CD4-positive, alpha-beta T cell (primary cell): ENCODE results near the gene HDGFL3. TPM values are rescaled to one million over a fixed set of nuclear protein-coding genes. Genes with fewer than 3 reads are reported as not detected.

Experiments used
- ATAC-seq: fragments of 200-7000 bp; cut with Tn5 transposase; one replicate; pipeline ENCODE4 v1.10.0; 2022; ENCODE audit warnings: mild to moderate bottlenecking; ENCODE audit not compliant: poor library complexity
- CTCF ChIA-PET: fragments of 350-600 bp; sonication (Branson Sonifier 250); formaldehyde crosslinking; loops from one replicate; lab custom pipeline; 2021; ENCODE audit warnings: antibody characterized with exemption, inconsistent platforms; lab: Charles Lee
- POLR2A ChIA-PET: fragments of 350-600 bp; sonication (Branson Sonifier 250); formaldehyde crosslinking; loops from one replicate; lab custom pipeline; 2021; ENCODE audit warnings: antibody characterized with exemption, inconsistent platforms; lab: Charles Lee
- DNase-seq, 14 experiments: peaks; one replicate each; pipeline ENCODE4 v3.0.0-alpha.2; 2013 to 2020; ENCODE audit warnings: mixed read lengths in 2 of 14
- H3K27ac ChIP-seq, 2 donors: one replicate each; pipeline versions ENCODE4 v1.5.1 to v1.7.0; 2013; ENCODE audit warnings: low read length in 2 of 2, low read depth in 1 of 2, mild to moderate bottlenecking in 1 of 2
- H3K27me3 ChIP-seq, 2 experiments: 1 replicate in 1 of 2; 2 replicates in 1 of 2; pipeline versions ENCODE4 v1.6.1 to v1.7.0; 2013; ENCODE audit warnings: low read length in 2 of 2, control low read depth in 1 of 2, mild to moderate bottlenecking in 1 of 2, moderate library complexity in 1 of 2; ENCODE audit not compliant: insufficient read depth in 2 of 2, control insufficient read depth in 1 of 2
- H3K36me3 ChIP-seq: one replicate; pipeline ENCODE4 v1.6.1; 2013; ENCODE audit warnings: low read length, control low read depth; ENCODE audit not compliant: insufficient read depth
- H3K4me1 ChIP-seq: one replicate; pipeline ENCODE4 v1.6.1; 2013; ENCODE audit warnings: low read length, control low read depth; ENCODE audit not compliant: insufficient read depth
- H3K4me3 ChIP-seq: one replicate; pipeline ENCODE4 v1.5.1; 2013; ENCODE audit warnings: mild to moderate bottlenecking, low read length, moderate library complexity
- H3K9me3 ChIP-seq, 2 experiments: 1 replicate in 1 of 2; 2 replicates in 1 of 2; pipeline versions ENCODE4 v1.6.1 to v1.7.0; 2013; ENCODE audit warnings: low read length in 2 of 2, mild to moderate bottlenecking in 2 of 2, control low read depth in 1 of 2, moderate library complexity in 1 of 2; ENCODE audit not compliant: control insufficient read depth in 1 of 2, insufficient read depth in 1 of 2
- H3K27ac Mint-ChIP-seq: one replicate; pipeline ENCODE4 v1.8.0; 2020; ENCODE audit warnings: mixed read lengths
- H3K27me3 Mint-ChIP-seq: one replicate; pipeline ENCODE4 v1.8.0; 2021; ENCODE audit warnings: mixed read lengths
- H3K36me3 Mint-ChIP-seq: one replicate; pipeline ENCODE4 v1.8.0; 2021; ENCODE audit warnings: low read depth, mixed read lengths
- H3K4me1 Mint-ChIP-seq: one replicate; pipeline ENCODE4 v1.8.0; 2021; ENCODE audit warnings: low read depth, mixed read lengths
- H3K4me3 Mint-ChIP-seq: one replicate; pipeline ENCODE4 v1.8.0; 2020; ENCODE audit warnings: mild to moderate bottlenecking, mixed read lengths
- H3K9me3 Mint-ChIP-seq: one replicate; pipeline ENCODE4 v1.8.0; 2020; ENCODE audit warnings: mixed read lengths
- intact Hi-C, 2 experiments: fragments of 100-400 bp; cut with DNase I in 1 of 2; cut with micrococcal nuclease in 1 of 2; formaldehyde crosslinking; loops; one replicate each; pipeline versions ENCODE4 v1.15.1 to v1.9.0; 2023 to 2025; cut with DNase I, micrococcal nuclease
- total RNA-seq, 174 experiments: library from RNA in 2 of 174; stranded (reverse) in 2 of 174; gene quantifications; one replicate each; pipeline ENCODE4 v1.2.3 and lab custom pipeline; 2021 to 2026
- TF ChIP-seq, protein P1 (sequence below): fragments of 200-600 bp; IDR thresholded peaks from one replicate; pipeline ENCODE4 v1.8.0; 2022; ENCODE audit warnings: antibody characterized with exemption, mild to moderate bottlenecking

Gene HDGFL3
- total RNA-seq, 2 experiments from 2014 or later = 5.5 to 5.9 TPM

- Mint-ChIP-seq H3K27me3 (peaks cover 69% of the 10 kb centered on the region), H3K27ac (no peak overlapping the region), H3K36me3 (no peaks in the 10 kb centered on the region), H3K4me3 (peak overlapping the region; percentile 68), H3K9me3 (no peaks in the 10 kb centered on the region), H3K4me1 (peaks cover 14% of the 10 kb centered on the region)
- Histone ChIP-seq H3K4me3 (peak overlapping the region; percentile 19), H3K36me3 (no peaks in the 10 kb centered on the region), H3K27ac (no peak overlapping the region), H3K4me1 (peaks cover 10% of the 10 kb centered on the region), H3K9me3 (peaks cover 0 to 10% of the 10 kb centered on the region in 2 experiments), H3K27me3 (peaks cover 24 to 35% of the 10 kb centered on the region in 2 experiments)
- ChIA-PET POLR2A (no interaction called here), CTCF (interaction anchor here (0.9 kb wide), 1 partner anchor 96 kb away, joined by 3 read pairs; the partner anchor contains the start of gene C15orf40)
- DNase-seq (no peak), ATAC-seq (no peak)
- TF ChIP-seq, protein P1, sequence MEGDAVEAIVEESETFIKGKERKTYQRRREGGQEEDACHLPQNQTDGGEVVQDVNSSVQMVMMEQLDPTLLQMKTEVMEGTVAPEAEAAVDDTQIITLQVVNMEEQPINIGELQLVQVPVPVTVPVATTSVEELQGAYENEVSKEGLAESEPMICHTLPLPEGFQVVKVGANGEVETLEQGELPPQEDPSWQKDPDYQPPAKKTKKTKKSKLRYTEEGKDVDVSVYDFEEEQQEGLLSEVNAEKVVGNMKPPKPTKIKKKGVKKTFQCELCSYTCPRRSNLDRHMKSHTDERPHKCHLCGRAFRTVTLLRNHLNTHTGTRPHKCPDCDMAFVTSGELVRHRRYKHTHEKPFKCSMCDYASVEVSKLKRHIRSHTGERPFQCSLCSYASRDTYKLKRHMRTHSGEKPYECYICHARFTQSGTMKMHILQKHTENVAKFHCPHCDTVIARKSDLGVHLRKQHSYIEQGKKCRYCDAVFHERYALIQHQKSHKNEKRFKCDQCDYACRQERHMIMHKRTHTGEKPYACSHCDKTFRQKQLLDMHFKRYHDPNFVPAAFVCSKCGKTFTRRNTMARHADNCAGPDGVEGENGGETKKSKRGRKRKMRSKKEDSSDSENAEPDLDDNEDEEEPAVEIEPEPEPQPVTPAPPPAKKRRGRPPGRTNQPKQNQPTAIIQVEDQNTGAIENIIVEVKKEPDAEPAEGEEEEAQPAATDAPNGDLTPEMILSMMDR = no peak
- intact Hi-C loops = no loop called here
These were observed 99.8 kb downstream of the HDGFL3 start for GRCh38 chr15:83107841-83108181.

DNA sequence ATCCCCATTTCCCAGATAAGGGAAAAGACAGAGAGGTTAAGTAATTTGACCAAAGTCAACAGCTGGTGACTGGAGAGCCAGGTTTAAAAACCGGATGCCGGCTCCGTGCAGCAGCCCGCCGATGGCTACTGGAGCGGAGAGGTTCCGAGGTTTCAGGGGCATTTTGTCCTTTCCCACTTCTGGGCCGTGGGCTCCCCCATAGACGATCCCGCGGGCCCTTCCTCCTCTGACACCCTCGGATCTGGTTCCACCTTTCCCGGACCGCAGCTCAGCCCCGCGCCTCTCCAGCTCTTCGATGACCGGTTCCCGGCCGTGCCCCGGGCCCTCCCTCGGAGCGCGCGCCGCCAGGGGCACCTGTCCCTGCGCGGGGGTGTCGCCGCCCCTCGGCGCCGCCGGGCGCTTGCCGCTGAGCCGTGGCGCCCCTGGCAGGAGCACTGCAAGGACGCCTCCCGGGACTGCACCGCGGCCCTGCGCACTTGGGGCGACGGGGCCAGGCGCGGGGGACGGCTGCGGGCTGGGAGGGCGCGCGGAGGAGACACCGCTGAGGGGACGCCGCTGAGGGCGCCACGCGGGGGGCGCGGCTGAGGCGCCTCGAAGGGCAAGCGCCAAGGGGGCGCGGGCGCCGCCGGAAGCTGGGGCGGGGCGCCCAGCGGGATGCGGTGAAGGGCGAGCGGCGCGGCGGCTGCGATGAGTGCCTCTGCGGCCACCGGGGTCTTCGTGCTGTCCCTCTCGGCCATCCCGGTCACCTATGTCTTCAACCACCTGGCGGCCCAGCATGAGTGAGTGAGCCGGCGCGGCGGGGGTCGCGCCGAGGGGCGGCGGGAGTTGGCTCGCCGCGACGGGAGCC is 100.4 kb downstream of the HDGFL3 start, which contains the start of gene TM6SF1:
Gene TM6SF1, plus strand, starts transcription at position 652 of the 847 bp plus-strand sequence. Its CDS starts 36 bp downstream, at position 688.
- Mint-ChIP-seq H3K9me3 (no peaks in the 10 kb centered on the region), H3K36me3 (no peaks in the 10 kb centered on the region), H3K4me3 (peak within 1 kb of the TSS; percentile 68), H3K27me3 (peaks cover 75% of the 10 kb centered on the region), H3K27ac (no peak within 1 kb of the TSS), H3K4me1 (peaks cover 14% of the 10 kb centered on the region)
- intact Hi-C loops = no loop called here
- H3K27me3 ChIP-seq = peaks cover 29 to 35% of the 10 kb centered on the region in 2 experiments
- ATAC-seq = no peak
- H3K27ac ChIP-seq = no peak within 1 kb of the TSS
- peak within 1 kb of the TSS; percentile 19 for H3K4me3 ChIP-seq
- ChIA-PET CTCF (interaction anchor here (0.9 kb wide), 1 partner anchor 96 kb away, joined by 3 read pairs; the partner anchor contains the start of gene C15orf40), POLR2A (no interaction called here)
- peak in 4 of 14 experiments; percentile 3 to 25 (median 14) for DNase-seq
- no peaks in the 10 kb centered on the region for H3K36me3 ChIP-seq
- TF ChIP-seq, protein P1 = no peak
- peaks cover 10% of the 10 kb centered on the region for H3K4me1 ChIP-seq
- peaks cover 0 to 10% of the 10 kb centered on the region in 2 experiments for H3K9me3 ChIP-seq

DNA sequence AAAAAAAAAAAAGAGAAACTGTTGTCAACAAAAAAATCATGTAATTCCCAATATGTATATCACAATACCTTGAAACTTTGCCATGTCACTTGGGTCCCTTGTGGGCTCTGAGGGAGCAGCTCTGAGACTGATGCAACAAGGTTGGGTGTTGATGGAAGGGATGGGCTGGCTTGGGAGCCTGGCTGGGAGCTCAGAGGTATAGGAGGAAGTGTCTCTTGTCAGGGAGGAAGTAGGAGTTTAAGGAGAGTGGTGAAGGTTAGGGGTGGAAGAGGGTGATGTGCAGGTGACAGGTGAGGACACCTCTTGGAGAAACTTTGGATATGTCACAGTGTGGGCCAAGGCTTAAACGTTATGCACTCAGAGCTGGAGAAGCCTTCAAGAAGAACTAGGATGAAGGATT is 102.2 kb downstream of the HDGFL3 start:
- TF ChIP-seq, protein P1 = no peak
- peaks cover 14% of the 10 kb centered on the region for H3K4me1 Mint-ChIP-seq
- H3K27me3 Mint-ChIP-seq = peaks cover 77% of the 10 kb centered on the region
- no peak overlapping the region for H3K27ac Mint-ChIP-seq
- peak overlapping the region; percentile 79 for H3K4me3 Mint-ChIP-seq
- DNase-seq (no peak), ATAC-seq (no peak)
- peaks cover 29 to 36% of the 10 kb centered on the region in 2 experiments for H3K27me3 ChIP-seq
- no peaks in the 10 kb centered on the region for H3K36me3 ChIP-seq
- peaks cover 0 to 10% of the 10 kb centered on the region in 2 experiments for H3K9me3 ChIP-seq
- POLR2A ChIA-PET = no interaction called here
- no peaks in the 10 kb centered on the region for H3K9me3 Mint-ChIP-seq
- H3K27ac ChIP-seq = no peak overlapping the region
- H3K4me3 ChIP-seq = no peak overlapping the region
- H3K4me1 ChIP-seq = peaks cover 10% of the 10 kb centered on the region
- intact Hi-C loops = no loop called here
- CTCF ChIA-PET = no interaction called here
- H3K36me3 Mint-ChIP-seq = no peaks in the 10 kb centered on the region
